Thyroid gland (tissue), 4 donors: ENCODE results near the gene KCNG2.

ENCODE experiments used
- POLR2A ChIP-seq, 2 donors: fragments of 450-650 bp; IDR thresholded peaks; one replicate each; pipeline ENCODE4 v1.6.1; 2017; ENCODE audit warnings: antibody characterized with exemption in 2 of 2, mild to moderate bottlenecking in 2 of 2, moderate library complexity in 1 of 2
- TF ChIP-seq, protein P1 (sequence below), 6 experiments: fragments of 200-600 bp in 3 of 6; fragments of 450-650 bp in 3 of 6; sonication (generic) in 3 of 6; IDR thresholded peaks; one replicate each; pipeline ENCODE4 v1.5.1; 2016 to 2019; ENCODE audit warnings: antibody characterized with exemption in 6 of 6, mild to moderate bottlenecking in 2 of 6, inconsistent platforms in 1 of 6, moderate library complexity in 1 of 6

DNA sequence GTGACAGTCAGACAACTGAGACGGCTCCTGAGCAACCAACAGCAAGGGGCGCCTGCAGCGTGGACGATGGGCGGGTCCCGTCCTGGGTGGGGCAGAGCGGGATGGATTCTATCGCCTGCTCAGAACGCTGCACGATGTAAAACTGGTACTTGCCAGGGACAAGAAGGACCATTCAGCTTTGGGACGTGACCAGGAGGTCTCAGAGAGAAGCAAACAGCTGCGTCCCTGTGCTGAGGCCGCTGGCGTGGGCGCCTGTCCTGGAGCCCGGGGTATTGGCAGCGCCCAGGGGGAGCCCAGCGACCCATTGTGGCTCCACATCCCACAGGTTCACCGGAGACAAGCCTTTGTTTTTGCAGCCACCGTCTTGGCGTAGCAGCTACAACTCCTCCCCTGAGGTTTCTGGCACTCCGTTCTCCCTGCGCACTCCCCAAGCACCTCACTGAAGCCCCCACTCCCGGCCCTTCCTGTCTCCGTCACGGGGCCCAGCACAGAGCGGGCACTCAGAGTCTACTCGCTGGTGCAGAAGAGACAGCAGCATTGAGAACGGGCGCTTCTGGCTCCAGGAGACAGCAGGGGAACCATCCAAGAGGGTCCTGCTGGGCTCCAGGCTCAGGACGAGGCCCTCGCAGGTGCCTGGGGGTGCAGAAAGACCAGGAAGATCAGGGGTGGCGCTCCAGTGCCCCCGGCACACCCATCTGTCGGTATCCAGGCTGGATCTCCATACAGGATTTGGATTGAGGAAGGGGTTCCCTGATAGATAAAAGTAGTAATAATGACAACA, 22.1 kb upstream of the KCNG2 start:
- TF ChIP-seq, protein P1, sequence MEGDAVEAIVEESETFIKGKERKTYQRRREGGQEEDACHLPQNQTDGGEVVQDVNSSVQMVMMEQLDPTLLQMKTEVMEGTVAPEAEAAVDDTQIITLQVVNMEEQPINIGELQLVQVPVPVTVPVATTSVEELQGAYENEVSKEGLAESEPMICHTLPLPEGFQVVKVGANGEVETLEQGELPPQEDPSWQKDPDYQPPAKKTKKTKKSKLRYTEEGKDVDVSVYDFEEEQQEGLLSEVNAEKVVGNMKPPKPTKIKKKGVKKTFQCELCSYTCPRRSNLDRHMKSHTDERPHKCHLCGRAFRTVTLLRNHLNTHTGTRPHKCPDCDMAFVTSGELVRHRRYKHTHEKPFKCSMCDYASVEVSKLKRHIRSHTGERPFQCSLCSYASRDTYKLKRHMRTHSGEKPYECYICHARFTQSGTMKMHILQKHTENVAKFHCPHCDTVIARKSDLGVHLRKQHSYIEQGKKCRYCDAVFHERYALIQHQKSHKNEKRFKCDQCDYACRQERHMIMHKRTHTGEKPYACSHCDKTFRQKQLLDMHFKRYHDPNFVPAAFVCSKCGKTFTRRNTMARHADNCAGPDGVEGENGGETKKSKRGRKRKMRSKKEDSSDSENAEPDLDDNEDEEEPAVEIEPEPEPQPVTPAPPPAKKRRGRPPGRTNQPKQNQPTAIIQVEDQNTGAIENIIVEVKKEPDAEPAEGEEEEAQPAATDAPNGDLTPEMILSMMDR (IDR thresholded peaks at IDR 0.05) = no peak
- no peak for TF ChIP-seq POLR2A (IDR thresholded peaks at IDR 0.05)
